B cell (primary cell): ENCODE measurements around the gene POM121L2.

ENCODE experiments used
- CTCF ChIP-seq: fragments of 200-600 bp; IDR thresholded peaks from one replicate; pipeline ENCODE4 v1.8.0; 2022; ENCODE audit warnings: antibody characterized with exemption, mild to moderate bottlenecking
- EZH2 ChIP-seq: IDR thresholded peaks from 2 replicates; pipeline ENCODE4 v1.6.1; 2012; ENCODE audit warnings: borderline replicate concordance, low read depth, mild to moderate bottlenecking, moderate library complexity, low read length; ENCODE audit not compliant: insufficient read depth, poor library complexity, severe bottlenecking

DNA sequence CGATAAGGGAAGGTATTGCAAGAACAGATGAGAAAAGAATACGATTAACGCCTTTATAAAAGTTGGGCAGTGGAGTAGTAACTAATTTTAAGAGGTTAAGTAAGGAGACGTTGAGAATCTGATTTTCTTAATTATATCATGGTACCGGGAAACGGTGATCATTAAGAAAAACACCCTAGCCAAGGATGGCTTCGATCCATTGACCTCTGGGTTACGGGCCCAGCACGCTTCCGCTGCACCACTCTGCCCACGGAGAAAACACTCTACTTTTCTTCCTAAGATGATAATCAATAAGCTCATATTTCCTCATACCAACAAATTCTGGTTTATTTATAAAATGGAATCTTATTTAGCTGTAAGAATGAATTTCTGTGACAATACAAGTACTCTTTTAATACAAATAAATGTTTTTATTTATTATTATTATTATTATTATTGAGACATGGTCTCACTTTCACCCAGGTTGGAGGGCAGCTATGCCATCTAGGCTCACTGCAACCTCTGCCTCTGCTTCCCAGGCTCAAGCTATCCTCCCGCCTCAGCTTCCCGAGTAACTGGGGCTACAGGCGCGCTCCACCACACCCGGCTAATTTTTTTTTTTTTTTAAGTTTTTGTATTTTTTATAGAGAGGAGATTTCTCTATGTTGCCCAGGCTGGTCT, 8.3 kb downstream of the POM121L2 start:
- TF ChIP-seq CTCF (no peak), EZH2 (no peak)
